Endodermal cell (in vitro differentiated cells): ENCODE measurements around the gene AP3S2. TPM values are rescaled to one million over a fixed set of nuclear protein-coding genes. Genes with fewer than 3 reads are reported as not detected.

Experiments used
- DNase-seq: peaks from one replicate; pipeline ENCODE4 v3.0.0-alpha.2; 2017
- H3K27ac ChIP-seq: 2 replicates; pipeline ENCODE4 v1.5.1; 2013; ENCODE audit warnings: mild to moderate bottlenecking, low read depth, low read length, moderate library complexity
- H3K27me3 ChIP-seq: 2 replicates; pipeline ENCODE4 v1.6.1; 2013; ENCODE audit warnings: mild to moderate bottlenecking, low read length, moderate library complexity; ENCODE audit not compliant: insufficient read depth, control insufficient read depth, poor library complexity, severe bottlenecking
- H3K36me3 ChIP-seq: 2 replicates; pipeline ENCODE4 v1.7.0; 2013; ENCODE audit warnings: mild to moderate bottlenecking, low read length, moderate library complexity; ENCODE audit not compliant: control insufficient read depth, insufficient read depth
- H3K4me1 ChIP-seq: one replicate; pipeline ENCODE4 v1.7.0; 2013; ENCODE audit warnings: low read length; ENCODE audit not compliant: control insufficient read depth, insufficient read depth
- H3K4me3 ChIP-seq: 2 replicates; pipeline ENCODE4 v1.5.1; 2013; ENCODE audit warnings: mild to moderate bottlenecking, low read length, moderate library complexity
- H3K9ac ChIP-seq: 2 replicates; pipeline ENCODE4 v1.6.1; 2013; ENCODE audit warnings: mild to moderate bottlenecking, low read length, moderate library complexity; ENCODE audit not compliant: poor library complexity, severe bottlenecking; ENCODE audit errors: extremely low read depth
- H3K9me3 ChIP-seq: 2 replicates; pipeline ENCODE4 v1.6.1; 2013; ENCODE audit warnings: mild to moderate bottlenecking, low read length, moderate library complexity; ENCODE audit not compliant: control insufficient read depth
- H3K27ac Mint-ChIP-seq: 2 replicates; pipeline ENCODE4 v1.8.0; 2020; ENCODE audit warnings: mixed read lengths
- H3K27me3 Mint-ChIP-seq: 2 replicates; pipeline ENCODE4 v1.8.0; 2021; ENCODE audit warnings: mild to moderate bottlenecking, mixed read lengths; ENCODE audit not compliant: insufficient read depth
- H3K36me3 Mint-ChIP-seq: 2 replicates; pipeline ENCODE4 v1.8.0; 2020; ENCODE audit warnings: low read depth, mixed read lengths
- H3K4me1 Mint-ChIP-seq: 2 replicates; pipeline ENCODE4 v1.8.0; 2020; ENCODE audit warnings: mixed read lengths
- H3K4me3 Mint-ChIP-seq: 2 replicates; pipeline ENCODE4 v1.8.0; 2020; ENCODE audit warnings: mild to moderate bottlenecking, moderate library complexity, mixed read lengths
- H3K9me3 Mint-ChIP-seq: 2 replicates; pipeline ENCODE4 v1.8.0; 2020; ENCODE audit warnings: mild to moderate bottlenecking, mixed read lengths
- WGBS, 2 experiments: methylation state at CpG; one replicate each; pipeline versions ENCODE4 v1.1.5 to v1.1.7; 2013; ENCODE audit warnings: missing lambda C conversion rate in 2 of 2, mixed read lengths in 1 of 2; ENCODE audit not compliant: insufficient coverage in 1 of 2, insufficient read length in 1 of 2; 5-methylcytosine and 5-hydroxymethylcytosine counted together
- total RNA-seq, 2 donors: library from RNA; stranded (reverse); fragmentation: NEBNext Ultra II Directional in 1 of 2; extraction: Animal tissue kit (Norgen Biotek cat#: 25700) in 1 of 2; gene quantifications; 2 replicates in 1 of 2; 3 replicates in 1 of 2; pipeline ENCODE4 v1.2.1, GENCODE V29; 2021
- TF ChIP-seq, protein P1 (sequence below): fragments of 200-600 bp; sonication (generic); conservative IDR thresholded peaks from 2 replicates; pipeline ENCODE4 v1.5.0; 2021; ENCODE audit warnings: antibody characterized with exemption, mild to moderate bottlenecking

AP3S2 gene
- total RNA-seq, 2 donors from 2014 or later: 39.5 to 54.4 TPM

DNA sequence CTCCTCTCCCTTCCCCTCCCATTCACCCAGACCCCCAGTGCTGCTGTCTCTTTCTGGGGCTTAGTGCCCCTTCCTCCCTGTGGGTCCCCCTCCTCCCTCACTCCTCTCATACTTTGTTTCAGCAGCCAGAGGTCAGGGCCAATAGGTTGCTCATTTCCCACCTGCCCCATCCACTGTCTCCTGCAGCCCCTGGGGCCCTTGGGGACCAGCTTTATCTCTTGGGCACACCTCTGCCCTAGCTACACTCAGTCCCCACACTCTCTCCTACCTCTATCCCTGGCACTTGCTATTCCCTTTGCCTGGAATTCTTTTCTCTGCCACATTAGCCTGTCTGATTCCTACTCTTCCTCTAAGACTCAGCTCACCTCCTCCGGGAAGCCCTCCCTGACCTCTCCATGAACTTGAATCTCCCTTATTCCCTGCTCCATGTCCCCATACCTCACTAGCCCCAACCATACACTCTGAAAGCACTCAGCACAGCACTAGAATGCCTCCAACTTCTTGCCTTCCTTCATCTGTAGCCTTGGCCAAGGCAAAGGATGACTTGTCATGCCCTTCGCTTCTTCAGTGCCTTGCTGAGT lies 93.8 kb downstream of the AP3S2 start:
- Mint-ChIP-seq H3K4me1 (no peaks in the 10 kb centered on the region), H3K36me3 (no peaks in the 10 kb centered on the region), H3K9me3 (peaks cover 3% of the 10 kb centered on the region), H3K27ac (no peak overlapping the region), H3K4me3 (no peak overlapping the region), H3K27me3 (peaks cover 13% of the 10 kb centered on the region)
- Histone ChIP-seq H3K9ac (no peak overlapping the region), H3K27me3 (no peaks in the 10 kb centered on the region), H3K36me3 (no peaks in the 10 kb centered on the region), H3K4me1 (no peaks in the 10 kb centered on the region), H3K4me3 (no peak overlapping the region), H3K27ac (no peak overlapping the region), H3K9me3 (no peaks in the 10 kb centered on the region)
- TF ChIP-seq, protein P1, sequence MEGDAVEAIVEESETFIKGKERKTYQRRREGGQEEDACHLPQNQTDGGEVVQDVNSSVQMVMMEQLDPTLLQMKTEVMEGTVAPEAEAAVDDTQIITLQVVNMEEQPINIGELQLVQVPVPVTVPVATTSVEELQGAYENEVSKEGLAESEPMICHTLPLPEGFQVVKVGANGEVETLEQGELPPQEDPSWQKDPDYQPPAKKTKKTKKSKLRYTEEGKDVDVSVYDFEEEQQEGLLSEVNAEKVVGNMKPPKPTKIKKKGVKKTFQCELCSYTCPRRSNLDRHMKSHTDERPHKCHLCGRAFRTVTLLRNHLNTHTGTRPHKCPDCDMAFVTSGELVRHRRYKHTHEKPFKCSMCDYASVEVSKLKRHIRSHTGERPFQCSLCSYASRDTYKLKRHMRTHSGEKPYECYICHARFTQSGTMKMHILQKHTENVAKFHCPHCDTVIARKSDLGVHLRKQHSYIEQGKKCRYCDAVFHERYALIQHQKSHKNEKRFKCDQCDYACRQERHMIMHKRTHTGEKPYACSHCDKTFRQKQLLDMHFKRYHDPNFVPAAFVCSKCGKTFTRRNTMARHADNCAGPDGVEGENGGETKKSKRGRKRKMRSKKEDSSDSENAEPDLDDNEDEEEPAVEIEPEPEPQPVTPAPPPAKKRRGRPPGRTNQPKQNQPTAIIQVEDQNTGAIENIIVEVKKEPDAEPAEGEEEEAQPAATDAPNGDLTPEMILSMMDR: no peak
- DNase-seq: no peak
- 94% methylated on average over 2 of the region's 2 CpGs; no CpG with 5 or more reads in 1 of the 2 experiments for WGBS, 2 experiments

DNA sequence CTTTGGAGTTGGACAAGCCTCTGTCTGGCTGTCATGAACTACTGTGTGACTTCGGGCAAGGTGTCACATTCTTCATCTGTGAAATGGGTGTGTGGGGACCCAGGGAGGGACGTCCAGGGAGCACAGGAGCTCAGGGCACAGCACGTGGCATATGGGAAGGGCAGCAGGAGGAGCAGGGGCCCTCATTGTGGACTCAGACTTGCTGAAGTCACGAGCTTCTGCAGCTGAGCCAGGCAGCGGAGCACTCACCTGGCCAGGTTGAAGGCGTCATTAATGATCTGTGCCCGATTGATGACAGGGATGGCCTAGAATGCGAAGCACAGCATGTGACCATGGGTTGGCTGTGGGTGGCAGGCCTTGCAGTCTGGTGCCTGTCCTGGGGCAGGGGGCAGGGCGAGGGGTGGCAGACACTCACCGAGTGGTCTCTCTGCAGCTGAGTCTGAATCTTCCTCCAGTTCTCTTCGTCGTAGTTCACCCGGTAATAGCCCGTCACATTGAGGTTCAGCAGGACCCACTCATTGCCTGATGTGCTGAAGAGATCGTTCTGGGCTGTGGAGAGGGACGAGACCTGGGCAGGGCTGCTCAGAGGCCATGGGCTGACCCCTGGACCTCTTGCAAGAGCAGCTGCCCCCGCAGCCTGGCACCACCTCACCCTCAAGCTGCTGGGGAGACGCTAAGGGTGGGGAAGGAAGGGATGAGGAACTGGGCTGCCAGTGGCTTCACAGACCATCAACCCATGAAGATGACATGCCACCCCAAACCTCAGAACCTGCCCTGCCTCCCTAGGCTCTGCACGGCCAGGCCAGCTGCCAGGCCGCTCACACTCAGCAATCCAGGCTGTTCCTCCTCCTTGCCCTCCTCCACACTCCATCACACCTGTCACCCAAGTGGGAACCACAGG lies 94.5 kb downstream of the AP3S2 start:
- Mint-ChIP-seq H3K27ac (no peak overlapping the region), H3K36me3 (no peaks in the 10 kb centered on the region), H3K4me3 (no peak overlapping the region), H3K4me1 (no peaks in the 10 kb centered on the region), H3K9me3 (peaks cover 3% of the 10 kb centered on the region), H3K27me3 (peaks cover 14% of the 10 kb centered on the region)
- Histone ChIP-seq H3K36me3 (no peaks in the 10 kb centered on the region), H3K27me3 (no peaks in the 10 kb centered on the region), H3K27ac (no peak overlapping the region), H3K4me1 (no peaks in the 10 kb centered on the region), H3K4me3 (no peak overlapping the region), H3K9ac (no peak overlapping the region), H3K9me3 (no peaks in the 10 kb centered on the region)
- WGBS, 2 experiments: 86 to 92% methylated on average over 16 to 20 of the region's 20 CpGs
- TF ChIP-seq, protein P1: no peak
- no peak for DNase-seq

DNA sequence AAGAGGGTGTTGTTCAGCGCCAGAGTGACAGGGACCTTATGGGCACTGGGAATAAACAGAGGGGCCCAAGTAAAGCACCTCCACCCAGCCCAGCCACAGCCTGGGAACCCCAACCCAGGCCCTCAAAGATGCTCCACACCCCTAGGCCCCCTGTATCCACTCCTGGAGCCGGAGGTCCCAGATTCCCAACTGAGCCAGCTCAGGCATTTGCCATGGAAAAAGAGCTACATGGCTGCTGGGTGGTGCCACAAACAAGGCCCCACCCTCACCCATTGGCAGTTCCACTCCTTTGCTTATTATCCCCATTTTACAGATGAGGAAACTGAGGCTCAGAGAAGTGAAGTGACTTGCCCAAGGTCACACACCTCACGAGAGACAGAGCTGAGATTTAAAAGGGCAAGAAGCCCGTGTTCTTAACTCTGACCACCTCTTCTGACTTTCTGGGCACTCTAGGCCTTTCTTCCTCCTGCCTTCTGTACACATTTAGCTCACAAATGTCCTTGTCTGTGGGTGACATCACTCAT lies 96.1 kb downstream of the AP3S2 start:
- no peak overlapping the region for H3K27ac ChIP-seq
- TF ChIP-seq, protein P1: no peak
- H3K4me1 Mint-ChIP-seq: no peaks in the 10 kb centered on the region
- H3K4me3 Mint-ChIP-seq: no peak overlapping the region
- no peaks in the 10 kb centered on the region for H3K9me3 ChIP-seq
- H3K36me3 Mint-ChIP-seq: no peaks in the 10 kb centered on the region
- WGBS, 2 experiments: 92 to 96% methylated on average over 4 of the region's 4 CpGs
- peaks cover 19% of the 10 kb centered on the region for H3K27me3 Mint-ChIP-seq
- peaks cover 3% of the 10 kb centered on the region for H3K9me3 Mint-ChIP-seq
- H3K27me3 ChIP-seq: no peaks in the 10 kb centered on the region
- H3K9ac ChIP-seq: no peak overlapping the region
- no peak overlapping the region for H3K27ac Mint-ChIP-seq
- H3K36me3 ChIP-seq: no peaks in the 10 kb centered on the region
- H3K4me3 ChIP-seq: no peak overlapping the region
- H3K4me1 ChIP-seq: no peaks in the 10 kb centered on the region
- DNase-seq: no peak
